NCI-H345 treated with DMSO at 0.1 percent for 48 hours (cell line): ENCODE data around the gene NDUFB10.

Experiments
- DNase-seq: peaks from one replicate; lab custom pipeline; 2025; ENCODE audit not compliant: unreplicated experiment; lab: John Stamatoyannopoulos, UW

NDUFB10 gene

DNA sequence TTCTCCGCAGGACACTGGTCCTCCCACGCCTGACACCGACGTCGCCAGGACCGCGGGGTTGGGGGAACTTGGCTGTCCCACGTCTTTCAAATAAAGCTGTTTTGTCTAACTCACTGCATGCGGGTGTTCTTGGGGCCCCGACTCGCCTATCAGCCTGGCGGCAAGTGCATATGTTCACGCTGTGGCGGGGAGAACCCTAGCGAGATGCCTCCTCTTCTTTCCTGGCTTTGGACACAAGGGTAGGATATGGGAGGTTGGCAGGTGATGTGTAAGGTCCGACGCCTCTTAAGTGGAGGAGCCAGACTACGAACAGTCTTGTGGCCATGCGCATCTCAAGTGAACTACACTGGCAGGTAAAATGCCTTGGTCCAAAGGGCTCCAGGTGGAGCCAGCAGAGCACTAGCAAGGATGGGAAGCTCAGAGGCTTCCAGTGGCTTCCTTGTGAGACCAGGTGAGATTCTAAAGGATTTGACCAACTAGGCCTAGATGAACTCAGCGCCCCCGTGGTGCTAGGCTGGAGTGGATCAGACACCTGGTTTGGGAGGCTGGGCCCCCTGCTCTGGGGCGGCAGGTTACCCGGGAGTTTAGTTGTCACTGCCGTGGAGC, 6.2 kb downstream of the NDUFB10 start:
- DNase-seq, result no peak

DNA sequence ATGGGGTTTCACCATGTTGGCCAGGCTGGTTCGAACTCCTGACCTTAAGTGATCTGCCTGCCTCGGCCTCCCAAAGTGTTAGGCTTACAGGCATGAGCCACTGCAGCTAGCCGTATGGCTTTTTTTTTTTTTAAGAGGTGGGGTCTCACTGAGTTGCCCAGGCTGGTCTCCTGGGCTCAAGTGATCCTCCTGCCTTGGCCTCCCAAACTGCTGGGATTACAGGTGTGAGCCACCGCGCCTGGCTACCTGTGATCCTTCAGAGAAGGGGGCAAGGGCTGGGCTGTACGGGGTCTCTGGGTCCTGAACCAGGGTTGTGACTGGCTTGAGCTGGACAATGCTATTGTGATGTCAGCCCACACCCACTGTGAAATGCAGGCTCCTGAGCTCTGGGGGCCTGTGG, 7.1 kb downstream of the NDUFB10 start, which contains the start of gene RNF151:
TSS of gene RNF151 (plus strand) at position 397 of the 400 bp plus-strand sequence. CDS start 26 bp downstream, outside the sequence.
- DNase-seq, result no peak

DNA sequence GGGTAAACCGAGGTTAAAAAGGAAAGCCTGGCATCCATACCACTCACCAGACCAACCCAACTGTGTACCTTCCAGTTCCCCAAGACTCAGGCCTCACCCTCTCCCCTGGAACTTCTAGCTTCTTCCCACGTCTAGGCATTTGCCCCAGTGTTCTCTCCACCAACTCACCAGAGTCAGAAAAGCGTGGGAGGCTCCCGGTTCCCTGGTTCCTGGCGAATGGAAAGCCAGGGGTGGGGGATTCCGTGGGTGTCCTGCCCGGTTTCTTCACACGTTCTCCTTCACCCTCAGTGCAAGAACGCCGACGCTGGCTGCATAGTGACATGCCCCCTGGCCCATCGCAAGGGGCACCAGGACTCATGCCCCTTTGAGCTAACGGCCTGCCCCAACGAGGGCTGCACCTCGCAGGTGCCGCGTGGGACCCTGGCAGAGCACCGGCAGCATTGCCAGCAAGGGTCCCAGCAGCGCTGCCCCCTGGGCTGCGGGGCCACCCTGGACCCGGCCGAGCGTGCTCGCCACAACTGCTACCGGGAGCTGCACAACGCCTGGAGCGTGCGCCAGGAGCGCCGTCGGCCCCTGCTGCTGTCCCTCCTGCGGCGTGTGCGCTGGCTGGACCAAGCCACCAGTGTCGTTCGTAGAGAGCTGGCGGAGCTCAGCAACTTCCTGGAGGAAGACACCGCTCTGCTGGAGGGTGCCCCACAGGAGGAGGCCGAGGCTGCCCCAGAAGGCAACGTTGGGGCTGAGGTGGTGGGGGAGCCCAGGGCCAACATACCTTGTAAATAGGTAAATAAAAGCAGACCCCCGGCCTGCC, 9.0 kb downstream of the NDUFB10 start:
- DNase-seq, result no peak

DNA sequence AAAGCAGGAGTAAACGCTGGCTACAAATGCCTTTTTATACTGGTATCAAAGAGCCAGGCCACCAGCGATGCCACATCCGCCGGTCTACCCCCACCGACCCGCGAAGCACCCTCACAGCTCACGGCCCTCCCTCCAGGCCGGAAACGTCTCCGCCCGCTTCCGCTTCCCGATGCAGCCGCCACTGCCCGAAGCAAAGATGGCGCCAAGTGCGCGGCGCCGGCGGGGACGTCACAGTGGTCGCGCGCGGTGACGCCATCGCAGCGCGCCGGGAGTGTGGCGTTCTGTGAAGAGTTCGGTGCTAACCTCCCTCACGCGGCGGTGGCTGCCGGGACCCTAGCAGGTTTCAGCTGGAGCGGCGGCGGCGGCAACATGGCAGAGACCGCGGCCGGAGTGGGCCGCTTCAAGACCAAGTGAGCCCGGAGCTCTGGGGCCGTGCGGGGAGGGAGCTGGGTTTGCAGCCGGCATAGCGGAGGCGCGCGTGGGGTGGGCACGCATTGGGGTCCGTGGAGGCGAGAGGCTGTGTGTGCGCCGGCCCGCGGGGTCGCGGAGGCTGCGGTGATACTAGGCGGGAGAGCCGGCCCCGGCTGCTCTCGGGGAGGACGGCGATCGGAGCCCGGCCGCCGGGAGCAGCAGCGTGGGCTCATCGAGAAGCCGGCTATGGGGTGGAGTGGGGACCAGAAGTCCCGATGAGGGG, 12.6 kb downstream of the NDUFB10 start, which contains the start of gene TBL3:
TSS of gene TBL3 (plus strand) at position 258 of the 694 bp plus-strand sequence. CDS start at position 370, 112 bp downstream.
- DNase-seq, result peak; percentile 77

DNA sequence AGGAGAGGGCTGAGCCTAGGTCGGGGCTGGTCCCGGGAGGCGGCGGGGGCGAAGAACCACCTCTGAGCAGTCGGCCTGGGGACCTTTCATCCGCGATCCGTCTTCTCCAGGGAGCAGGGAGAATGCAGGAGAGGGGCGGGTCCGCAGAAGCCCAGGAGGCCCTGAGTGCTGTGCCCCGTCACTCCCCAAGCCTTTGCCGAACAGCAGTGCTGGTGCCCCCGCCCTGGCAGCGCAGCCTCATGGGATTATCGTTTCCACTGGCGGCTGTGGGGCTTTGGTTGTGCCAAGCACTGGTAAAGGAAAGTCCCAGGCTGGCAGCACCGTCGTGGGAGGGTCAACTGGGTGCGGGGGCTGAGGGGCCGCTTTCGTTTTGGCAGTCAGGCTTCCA, 13.1 kb downstream of the NDUFB10 start:
- no peak for DNase-seq

DNA sequence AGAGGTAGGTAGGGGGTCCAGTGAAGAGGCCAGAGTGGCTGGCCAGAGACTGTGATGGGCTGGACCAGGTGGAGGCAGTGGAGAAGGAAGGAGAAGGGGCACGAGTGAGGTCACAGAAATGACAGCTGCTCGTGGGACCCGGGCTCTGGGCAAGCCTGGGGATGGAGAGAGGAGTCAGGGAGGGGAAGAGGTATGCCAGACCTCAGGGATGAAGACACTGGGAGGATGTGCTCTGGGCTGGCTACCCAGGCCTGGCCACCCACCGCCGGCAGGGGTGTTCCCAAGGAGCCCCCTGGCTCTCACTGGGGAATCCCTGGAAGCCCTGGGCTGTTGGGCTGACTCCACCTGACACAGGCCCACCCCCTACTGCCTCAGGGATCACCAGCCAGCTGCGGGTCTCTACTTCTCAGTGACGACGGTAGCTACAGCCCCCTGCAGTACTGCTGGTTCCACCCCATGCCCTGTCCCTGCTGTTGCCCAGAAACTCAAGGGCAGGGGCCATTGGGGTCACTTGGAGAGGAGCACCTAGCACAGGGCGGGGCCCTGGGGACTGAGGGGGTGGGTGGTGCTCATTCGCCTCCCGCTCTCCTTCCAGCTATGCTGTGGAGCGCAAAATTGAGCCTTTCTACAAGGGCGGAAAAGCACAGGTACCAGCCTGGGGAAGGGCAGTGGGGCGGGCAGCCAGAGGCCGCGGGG, 14.3 kb downstream of the NDUFB10 start:
- DNase-seq, result no peak

DNA sequence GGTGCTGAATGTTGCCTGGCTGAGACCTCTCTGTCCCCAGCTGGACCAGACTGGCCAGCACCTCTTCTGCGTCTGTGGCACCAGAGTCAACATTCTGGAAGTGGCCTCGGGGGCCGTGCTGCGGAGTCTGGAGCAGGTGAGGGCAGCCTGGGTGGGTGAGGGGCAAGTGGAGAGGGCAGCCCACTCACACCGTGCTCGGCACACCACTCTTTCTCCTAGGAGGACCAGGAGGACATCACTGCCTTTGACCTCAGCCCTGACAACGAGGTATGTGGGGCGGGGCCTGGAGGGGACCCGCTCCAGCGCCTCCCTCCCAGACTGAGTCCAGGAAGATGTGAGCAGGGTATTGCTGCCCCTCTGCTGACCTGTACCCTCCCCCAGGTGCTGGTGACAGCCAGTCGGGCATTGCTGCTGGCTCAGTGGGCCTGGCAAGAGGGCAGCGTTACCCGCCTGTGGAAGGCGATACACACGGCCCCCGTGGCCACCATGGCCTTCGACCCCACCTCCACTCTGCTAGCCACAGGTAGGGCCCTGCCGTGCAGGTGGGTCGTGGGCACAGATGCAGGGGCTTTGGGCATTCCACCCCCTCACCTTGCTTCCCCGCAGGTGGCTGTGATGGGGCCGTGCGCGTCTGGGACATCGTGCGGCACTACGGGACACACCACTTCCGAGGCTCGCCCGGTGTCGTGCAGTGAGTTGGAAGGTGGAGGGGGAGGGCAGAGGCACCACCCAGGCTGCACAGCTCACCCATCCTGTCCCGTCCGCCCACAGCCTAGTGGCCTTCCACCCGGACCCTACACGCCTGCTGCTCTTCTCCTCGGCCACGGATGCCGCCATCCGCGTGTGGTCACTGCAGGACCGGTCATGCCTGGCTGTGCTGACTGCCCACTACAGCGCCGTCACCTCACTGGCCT, 15.1 kb downstream of the NDUFB10 start:
- no peak for DNase-seq

DNA sequence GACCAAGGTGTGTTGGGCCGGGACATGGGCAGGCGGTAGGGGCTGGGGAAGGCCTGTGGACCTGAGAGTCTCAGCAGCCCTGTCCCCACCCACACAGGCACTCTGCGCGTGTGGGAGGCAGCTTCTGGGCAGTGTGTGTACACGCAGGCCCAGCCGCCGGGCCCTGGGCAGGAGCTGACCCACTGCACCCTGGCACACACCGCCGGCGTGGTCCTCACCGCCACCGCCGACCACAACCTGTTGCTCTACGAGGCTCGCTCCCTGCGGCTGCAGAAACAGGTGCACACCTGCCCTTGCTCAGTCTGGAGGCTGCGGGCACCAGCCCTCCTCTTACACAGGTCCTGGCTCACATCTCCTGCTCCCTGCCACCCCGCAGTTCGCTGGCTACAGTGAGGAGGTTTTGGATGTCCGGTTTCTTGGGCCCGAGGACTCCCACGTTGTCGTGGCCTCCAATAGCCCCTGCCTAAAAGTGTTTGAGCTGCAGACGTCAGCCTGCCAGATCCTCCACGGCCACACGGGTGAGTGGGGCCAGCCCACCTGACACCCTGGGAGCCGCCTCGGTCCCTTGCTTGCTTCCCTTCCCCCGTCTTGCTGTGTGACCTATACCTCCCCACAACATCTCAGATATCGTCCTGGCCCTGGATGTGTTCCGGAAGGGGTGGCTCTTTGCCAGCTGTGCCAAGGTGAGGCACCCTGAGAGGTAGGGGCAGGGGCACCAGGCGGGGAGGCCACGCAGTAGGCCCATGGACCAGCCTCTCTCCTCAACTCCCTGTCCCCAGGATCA, 16.3 kb downstream of the NDUFB10 start:
- DNase-seq, result no peak

DNA sequence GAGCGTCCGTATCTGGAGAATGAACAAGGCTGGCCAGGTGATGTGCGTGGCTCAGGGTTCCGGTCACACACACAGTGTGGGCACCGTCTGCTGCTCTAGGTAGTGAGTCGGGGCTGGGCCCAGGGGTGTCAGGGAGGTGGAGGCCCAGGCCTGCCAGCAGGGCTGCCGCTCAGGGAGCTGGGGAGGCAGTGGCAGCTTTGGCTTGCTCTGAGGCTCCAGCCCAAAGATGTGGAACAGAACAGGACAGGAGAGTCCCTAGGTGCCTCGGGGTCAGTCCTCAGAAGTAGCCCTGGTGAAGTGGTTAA, 16.8 kb downstream of the NDUFB10 start:
- no peak for DNase-seq

DNA sequence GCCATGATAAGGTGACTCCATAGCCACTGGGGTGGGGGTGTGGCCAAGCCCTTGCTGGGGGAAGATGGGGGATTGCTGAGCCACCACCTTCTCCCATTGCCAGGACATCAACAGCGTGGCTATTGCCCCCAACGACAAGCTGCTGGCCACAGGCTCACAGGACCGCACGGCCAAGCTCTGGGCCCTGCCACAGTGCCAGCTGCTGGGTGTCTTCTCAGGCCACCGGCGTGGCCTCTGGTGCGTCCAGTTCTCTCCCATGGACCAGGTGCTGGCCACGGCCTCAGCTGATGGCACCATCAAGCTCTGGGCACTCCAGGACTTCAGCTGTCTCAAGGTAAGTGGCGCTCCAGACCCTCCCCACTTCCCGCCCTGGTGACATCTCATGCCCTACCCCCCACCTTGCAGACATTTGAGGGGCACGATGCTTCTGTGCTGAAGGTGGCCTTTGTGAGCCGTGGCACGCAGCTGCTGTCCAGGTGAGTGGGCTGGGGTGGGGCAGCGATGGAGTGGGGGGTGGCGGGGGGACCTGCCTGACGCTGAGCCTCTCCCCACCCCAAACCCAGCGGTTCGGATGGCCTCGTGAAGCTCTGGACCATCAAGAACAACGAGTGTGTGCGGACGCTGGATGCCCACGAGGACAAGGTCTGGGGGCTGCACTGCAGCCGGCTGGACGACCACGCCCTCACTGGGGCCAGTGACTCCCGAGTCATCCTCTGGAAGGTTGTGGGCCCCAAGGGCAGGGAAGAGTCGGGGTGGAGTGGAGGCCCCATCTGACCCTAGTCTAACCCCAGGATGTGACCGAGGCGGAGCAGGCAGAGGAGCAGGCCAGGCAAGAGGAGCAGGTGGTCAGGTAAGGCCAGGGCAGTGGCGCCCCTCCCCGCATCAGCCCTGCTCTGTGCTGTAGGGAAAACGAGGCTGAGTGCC, 17.9 kb downstream of the NDUFB10 start:
- no peak for DNase-seq

DNA sequence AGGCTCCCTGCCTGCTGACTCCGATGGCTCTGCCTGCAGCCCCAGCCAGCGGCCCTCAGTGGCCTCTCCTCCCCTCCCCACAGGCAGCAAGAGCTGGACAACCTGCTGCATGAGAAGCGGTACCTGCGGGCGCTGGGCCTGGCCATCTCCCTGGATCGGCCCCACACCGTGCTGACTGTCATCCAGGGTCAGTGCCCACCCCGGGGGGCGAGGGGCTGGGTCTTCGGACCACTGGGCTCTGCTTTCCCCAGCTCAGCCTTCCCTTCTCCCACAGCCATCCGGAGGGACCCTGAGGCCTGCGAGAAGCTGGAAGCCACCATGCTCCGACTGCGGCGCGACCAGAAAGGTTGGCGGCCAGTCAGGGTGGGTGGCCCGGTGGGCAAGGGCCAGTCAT, 18.5 kb downstream of the NDUFB10 start:
- no peak for DNase-seq

DNA sequence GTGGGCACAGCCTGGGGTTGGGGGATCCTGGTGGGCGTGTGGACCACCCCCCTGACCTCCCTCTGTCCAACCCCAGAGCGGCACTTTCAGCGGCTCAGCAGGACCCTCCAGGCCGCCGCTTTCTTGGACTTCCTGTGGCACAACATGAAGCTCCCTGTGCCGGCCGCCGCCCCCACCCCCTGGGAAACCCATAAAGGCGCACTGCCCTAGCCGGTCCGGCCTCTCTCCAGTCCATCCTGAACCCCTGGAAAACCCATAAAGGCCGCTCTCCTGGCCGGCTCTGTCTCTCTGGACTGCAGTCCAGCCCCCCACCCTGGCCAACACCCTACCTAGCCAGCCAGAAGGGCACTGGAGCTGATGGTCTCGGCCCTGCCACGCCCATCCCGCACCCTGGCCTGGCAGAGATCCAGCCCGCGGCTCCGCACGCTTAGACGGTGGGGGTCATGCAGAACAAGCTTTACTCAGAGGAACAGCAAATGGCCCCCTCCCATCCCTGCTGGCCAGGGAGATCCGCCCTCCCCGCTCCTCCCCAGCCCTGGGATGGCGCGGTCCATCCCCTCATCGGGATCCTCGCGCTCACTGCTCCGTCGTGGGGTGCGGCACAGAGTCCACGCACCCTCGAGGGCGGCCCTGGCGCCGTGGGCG, 19.3 kb downstream of the NDUFB10 start:
- DNase-seq, result no peak

DNA sequence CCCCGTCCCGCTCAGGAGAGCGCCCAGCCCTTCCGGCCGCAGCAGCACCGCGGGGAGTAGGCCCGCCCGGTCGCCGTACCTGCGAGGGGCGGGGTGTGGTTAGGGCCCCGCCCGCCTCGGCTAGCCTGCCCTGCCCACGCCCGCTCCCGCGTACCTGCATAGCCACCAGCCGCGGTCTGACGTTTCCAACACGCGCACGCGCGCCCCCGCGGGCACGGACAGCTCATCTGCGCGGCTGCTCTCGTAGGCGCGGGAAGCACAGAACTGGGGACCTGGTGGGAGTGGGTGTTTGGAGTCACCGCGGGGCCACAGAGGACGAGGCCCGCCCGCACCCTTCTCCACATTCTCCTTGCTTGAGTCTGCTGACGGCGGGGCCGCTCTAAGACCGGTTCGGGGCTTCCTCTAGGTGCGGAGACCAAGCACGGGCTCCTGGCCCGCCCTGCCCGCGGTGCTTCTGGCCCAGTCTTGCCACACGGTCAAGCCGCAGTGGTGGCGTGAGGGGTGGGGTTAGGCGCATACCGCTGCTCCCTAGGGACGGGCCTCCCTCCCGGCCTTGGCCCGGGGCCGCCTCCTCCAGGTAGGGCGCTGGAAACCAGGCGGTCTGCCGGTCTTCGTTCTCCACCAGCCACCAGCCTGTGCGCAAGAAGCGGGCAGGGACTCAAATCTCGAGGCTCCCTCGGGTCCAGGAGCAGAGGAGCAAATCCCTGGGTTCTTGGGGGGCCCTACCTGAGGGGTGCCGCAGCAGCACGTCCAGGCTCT, 20.1 kb downstream of the NDUFB10 start:
- DNase-seq, result no peak

DNA sequence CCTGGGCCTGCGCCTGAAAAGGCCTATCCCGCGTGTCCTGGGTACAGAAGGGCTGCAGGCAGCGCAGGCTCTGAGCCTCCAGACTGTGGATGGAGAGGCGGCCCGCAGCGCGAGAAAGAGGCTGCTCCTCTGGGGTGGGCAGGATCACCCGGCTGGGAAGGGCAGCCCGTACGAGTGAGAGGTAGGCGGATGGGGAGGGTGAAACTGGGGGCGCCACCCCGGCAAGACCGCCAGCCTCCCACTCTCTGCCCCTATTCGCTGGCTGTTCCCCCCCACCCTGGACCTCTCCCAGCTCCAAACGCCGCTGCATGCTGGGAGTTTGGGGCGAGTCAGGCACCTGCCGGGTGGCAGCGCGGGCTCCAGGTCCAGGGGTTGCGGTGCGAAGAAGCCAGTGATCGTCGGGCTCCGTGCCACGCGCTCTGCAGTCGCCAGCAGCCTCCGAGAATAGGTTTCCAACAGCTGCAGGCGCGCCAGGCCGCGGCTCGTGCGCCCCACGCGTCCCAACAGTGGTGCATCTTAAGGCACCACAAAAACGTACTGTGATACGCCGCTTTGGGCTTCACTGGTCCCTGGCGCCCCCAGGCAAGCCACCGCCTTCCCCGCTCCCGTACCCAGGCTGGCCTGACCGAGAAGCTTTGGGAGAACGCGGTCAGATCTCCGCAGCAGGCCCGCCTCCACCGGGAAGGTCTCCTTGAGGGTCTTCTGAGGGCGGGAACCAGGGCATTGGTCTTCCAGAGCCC, 20.9 kb downstream of the NDUFB10 start:
- no peak for DNase-seq

DNA sequence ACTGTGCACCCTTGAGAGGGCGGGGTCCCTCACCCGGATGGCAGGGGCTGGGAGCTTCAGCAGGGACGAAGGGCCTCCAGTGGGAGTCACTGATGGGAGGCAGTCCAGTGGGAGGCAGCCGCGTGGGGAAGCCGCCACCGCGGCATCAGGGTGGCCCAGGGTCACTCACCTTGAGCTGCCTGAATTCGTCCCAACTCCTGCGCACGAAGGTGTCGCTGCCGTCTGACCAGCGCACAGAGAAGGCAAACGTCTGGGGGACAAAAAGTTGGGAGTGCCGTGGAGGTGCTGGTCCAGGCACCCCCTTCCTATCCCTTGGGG, 21.4 kb downstream of the NDUFB10 start:
- DNase-seq, result no peak

DNA sequence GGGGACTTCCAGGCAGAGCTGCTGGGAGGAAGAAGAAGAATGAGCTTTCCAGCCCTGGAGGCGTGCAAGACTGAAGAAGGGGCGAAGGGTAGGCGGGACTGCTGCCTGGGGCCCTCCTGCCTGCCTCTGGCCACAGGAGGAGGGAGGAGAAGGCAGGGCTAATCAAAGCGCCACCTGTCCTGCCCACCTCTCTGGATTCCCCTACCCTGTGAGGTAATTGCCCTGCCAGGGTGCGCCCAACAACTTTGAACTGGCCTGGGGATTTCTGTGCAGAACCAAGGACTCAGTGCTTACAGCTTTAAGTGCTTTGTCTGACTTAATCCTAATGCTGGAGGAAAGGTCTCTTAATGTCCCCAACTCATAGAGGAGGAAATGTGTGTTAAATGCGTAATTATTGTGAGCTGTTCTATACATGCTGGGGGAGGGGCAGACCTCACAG, 22.1 kb downstream of the NDUFB10 start, which contains the start of gene NOXO1:
TSS of gene NOXO1 (minus strand) at position 72 of the 439 bp plus-strand sequence. CDS start 290 bp downstream, outside the sequence.
- no peak for DNase-seq

DNA sequence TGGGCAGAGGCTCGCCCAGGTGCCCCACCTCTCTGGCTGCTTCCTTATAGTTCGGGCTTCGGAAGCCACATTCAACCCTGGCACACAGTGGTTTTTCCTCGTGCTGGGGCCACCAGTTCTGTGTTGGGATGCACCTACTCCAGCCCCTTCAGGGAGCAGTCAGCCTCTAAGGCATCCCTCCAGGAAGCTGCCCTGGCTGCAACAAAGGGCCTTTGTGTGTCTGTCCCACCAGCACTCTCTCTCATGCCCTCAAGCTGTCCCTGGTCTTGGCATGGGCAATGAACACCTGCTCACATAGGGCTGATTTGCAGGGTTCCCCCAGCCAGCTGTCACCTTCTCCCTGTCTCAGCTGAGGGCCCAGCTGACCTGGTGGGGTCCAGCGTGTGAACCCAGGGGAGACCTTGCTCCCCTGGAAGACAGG, 22.7 kb downstream of the NDUFB10 start:
- DNase-seq, result peak; percentile 48
